IPS DF 4.7 (cell line): ENCODE measurements around the gene PAX8.

ENCODE experiments used
- DNase-seq: peaks from one replicate; pipeline ENCODE4 v3.0.0-alpha.2; 2013; ENCODE audit warnings: low spot score; ENCODE audit errors: extremely low read depth

PAX8 gene

GRCh38 chr2:113169586-113169985 is 109.1 kb downstream of the PAX8 start:
- DNase-seq = no peak

DNA sequence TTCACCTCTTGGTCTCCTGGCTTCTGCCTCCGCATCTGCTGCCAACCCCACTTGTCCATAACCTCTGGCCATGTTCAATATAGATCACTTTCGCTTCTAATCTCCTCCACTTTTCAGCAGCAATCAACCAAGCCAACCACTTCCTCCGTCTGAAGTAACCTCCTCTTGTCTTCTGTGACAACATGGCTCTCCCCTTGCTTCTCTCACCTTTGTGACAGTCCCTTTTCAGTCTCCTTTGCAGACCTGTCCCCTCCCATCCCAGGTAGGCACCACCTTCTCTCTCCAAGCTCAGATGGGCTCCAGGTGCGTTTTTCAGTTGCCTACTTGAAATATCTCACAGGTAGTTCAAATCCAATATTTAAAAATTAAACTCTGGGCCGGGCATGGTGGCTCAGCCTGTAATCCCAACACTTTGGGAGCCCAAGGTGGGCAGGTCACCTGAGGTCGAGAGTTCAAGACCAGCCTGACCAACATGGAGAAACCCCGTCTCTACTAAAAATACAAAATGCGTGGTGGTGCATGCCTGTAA is 109.7 kb downstream of the PAX8 start:
- DNase-seq = no peak

DNA sequence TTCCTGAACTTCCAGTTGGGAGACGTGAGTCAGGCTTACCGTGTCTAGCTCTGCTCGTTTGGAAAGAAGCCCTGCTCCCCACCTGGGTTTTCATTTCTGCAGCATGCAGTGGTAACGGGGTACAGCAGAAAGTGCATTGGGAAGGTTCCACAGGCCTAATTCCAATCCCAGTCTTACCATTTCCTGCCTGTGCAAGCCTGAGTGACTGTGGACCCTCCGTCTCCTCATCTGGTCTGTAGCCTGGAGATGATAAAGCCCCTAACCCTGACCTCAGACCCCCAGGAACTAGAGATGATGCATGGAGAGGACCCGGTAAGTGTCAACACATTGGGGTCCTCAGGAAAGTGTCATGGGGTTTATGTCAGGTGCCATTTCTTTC is 110.8 kb downstream of the PAX8 start:
- DNase-seq = no peak

GRCh38 chr2:113167115-113167932 is 111.4 kb downstream of the PAX8 start:
- no peak for DNase-seq

DNA sequence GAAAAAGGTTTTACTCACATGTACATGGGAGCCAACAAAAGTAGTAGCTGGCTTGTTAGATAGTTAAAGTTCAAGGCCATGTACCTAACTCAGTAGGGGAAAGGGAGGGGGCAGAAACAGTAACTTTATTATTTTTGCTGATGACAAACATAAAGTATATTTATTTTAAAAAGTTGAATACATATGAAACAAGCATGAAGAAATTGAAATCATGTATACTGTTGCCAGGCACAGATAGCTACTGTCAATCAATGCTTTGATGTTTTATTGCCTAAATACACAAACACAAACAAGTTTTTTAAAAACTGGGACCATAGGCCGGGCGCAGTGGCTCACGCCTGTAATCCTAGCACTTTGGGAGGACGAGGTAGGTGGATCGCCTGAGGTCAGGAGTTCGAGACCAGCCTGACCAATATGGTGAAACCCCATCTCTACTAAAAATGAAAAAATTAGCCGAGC is 112.5 kb downstream of the PAX8 start:
- no peak for DNase-seq
